ENCODE measurements around the gene KRTAP10-3.

KRTAP10-3 gene

DNA sequence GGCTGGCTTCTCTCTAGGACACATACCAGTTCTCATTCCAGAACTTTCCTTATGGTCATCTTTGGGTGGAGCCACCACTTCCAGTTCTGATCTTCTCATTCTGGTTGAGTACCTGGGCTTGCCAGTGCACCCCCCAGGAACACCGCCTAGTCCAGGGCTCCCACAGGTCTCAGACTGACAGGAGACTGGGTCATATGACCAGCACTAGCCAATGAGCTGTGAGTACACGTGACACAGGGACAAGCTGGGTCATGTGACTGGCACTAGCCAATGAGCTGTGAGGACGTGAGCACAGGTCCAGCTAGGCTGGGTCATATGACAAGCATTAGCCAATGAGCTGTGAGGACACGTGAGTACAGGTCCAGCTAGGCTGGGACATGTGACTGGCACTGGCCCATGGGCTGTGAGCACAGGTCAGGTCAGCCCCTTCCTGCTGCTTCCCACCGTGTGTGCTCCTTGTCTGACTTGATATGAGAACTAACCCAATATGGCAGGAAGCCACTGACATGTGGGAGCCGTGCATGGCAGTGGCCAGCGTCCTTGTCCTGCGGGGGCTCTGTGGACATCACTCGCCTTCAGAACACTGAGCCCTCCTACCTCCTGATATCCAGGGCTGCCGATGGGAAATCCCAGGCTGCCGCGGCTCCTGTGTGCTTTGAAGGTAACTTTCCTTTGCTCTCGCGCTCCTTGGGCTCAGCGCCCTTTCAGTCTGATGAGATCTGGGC lies 41.3 kb downstream of the KRTAP10-3 start:
- peak overlapping the region; percentile 35; the same call in 1 of the 2 replicates for H3K9ac ChIP-seq (ENCODE audit: low read depth, low read length)

DNA sequence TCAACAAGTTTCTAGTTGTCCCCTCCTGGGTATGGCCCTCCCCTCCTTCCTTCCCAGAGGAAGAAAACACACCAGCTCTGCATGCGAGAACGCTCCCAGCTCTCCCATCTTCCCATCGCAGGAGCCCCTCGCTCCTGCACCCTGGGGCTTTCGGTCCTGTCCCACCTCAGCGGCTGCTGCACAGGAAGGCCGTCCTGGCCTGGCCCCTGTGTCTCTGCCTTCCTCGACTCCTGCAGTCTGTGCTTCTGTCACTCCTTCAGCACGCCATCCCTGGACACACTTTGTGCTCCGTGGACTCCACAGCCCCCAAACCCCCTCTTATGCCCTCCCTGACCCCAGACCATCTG lies 41.8 kb downstream of the KRTAP10-3 start:
- H3K9ac ChIP-seq (ENCODE audit: low read depth, low read length): no peak overlapping the region
- H3K9me3 ChIP-seq (ENCODE audit: control insufficient read depth, insufficient read depth, low read length): no peaks in the 10 kb centered on the region

More for the DNA sequence above, 41.3 kb downstream of the KRTAP10-3 start:
- no peaks in the 10 kb centered on the region for H3K9me3 ChIP-seq (ENCODE audit: control insufficient read depth, insufficient read depth, low read length)
- no peaks in the 10 kb centered on the region for H3K4me1 ChIP-seq (ENCODE audit: insufficient read depth, low read length)
- no peaks in the 10 kb centered on the region for H3K36me3 ChIP-seq (ENCODE audit: insufficient read depth, low read length)

DNA sequence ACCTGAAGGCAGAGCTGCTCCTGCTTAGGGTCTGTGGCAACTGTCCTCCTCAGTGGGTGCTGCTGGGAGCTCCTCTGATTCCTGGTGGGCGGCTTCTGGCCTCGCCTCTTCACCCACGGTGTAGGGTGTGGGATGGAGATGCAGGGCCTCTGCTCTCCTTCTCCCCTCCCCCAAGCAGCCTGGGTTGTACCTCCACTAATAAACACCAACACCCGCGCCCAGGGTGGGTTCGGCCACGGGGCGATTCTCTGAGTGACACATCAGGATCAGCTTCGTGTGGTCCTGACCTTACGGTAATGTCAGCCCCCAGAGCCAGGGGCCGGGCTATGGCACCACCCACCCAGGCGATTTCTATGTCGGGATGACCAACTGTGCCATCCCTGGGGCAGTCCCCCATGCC lies 42.3 kb downstream of the KRTAP10-3 start:
- Histone ChIP-seq H3K9me3 (ENCODE audit: control insufficient read depth, insufficient read depth, low read length) (no peaks in the 10 kb centered on the region), H3K9ac (ENCODE audit: low read depth, low read length) (no peak overlapping the region), H3K4me1 (ENCODE audit: insufficient read depth, low read length) (no peaks in the 10 kb centered on the region), H3K36me3 (ENCODE audit: insufficient read depth, low read length) (no peaks in the 10 kb centered on the region)

More for the DNA sequence above, 41.8 kb downstream of the KRTAP10-3 start:
- H3K4me1 ChIP-seq (ENCODE audit: insufficient read depth, low read length): no peaks in the 10 kb centered on the region
- H3K36me3 ChIP-seq (ENCODE audit: insufficient read depth, low read length): no peaks in the 10 kb centered on the region

DNA sequence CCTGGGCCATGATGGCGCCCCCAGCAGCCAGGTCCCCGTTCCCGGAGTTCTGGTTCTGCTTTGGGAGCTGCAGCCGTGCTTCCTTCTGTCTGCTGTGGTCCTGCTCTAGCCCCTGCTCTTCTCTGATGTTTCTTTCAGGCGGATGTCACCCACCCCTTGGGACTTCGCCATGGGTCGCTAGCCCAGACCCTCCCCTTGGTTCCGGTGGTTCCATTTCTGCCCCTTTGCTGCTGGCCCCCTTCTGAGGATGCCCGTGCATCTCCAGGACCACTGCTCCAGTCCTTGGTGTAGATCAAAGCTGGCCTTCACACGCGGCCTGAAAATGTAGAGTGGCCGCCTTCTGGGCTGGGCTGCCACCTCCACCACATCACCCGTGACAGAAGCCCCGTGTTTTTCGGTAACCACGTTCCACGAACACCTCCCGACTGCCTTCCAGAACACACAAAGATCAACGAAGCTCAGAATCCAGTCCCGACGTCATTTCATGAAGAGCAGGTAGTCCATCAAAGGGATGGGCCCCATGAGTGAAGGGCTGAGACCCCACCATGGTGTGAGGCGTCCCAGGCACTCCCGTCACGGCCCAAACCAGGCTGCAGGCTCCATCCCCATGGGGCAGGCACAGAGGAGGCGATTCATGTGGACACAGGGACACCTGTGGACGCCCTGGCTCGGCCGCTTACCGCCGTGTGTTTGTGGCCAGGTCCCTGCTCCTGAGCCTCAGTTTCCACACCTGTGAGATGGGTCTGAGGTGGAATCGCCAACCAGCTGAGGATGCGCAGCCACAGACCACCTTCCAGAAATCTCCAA lies 43.0 kb downstream of the KRTAP10-3 start:
- Histone ChIP-seq H3K9ac (ENCODE audit: low read depth, low read length) (no peak overlapping the region; the same call in 1 of the 2 replicates), H3K4me1 (ENCODE audit: insufficient read depth, low read length) (no peaks in the 10 kb centered on the region), H3K36me3 (ENCODE audit: insufficient read depth, low read length) (no peaks in the 10 kb centered on the region), H3K9me3 (ENCODE audit: control insufficient read depth, insufficient read depth, low read length) (no peaks in the 10 kb centered on the region)

DNA sequence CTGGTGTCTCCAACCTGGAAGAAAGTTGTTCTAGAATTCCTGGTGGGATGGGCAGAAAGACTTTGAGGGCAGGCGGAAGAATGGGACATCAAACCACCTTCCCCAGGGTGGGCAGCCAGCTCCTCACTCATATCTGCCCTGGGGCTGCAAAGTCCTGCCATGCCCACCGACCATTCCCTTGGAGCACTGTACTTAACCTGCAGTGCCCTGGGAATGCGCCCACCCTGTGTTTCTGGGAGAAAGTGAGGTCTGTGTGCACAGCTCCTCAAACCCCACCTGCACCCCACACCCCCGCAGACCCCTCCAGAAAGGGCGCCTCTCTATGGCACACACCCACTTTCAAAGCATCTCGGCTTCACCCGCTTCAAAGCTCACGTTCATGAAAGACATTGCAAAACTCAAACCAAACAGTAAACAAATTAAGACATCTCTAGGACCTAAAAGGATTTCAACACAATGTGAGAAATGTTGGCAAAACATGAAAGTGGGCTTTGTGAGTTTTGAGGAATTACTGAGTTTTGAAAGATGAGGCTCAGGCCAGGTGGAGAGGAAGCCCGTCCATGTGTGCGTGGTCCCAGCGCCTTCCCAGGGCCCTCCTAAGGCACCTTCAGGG lies 43.7 kb downstream of the KRTAP10-3 start:
- H3K9me3 ChIP-seq (ENCODE audit: control insufficient read depth, insufficient read depth, low read length): no peaks in the 10 kb centered on the region
- H3K9ac ChIP-seq (ENCODE audit: low read depth, low read length): no peak overlapping the region
- no peaks in the 10 kb centered on the region for H3K4me1 ChIP-seq (ENCODE audit: insufficient read depth, low read length)
- no peaks in the 10 kb centered on the region for H3K36me3 ChIP-seq (ENCODE audit: insufficient read depth, low read length)

DNA sequence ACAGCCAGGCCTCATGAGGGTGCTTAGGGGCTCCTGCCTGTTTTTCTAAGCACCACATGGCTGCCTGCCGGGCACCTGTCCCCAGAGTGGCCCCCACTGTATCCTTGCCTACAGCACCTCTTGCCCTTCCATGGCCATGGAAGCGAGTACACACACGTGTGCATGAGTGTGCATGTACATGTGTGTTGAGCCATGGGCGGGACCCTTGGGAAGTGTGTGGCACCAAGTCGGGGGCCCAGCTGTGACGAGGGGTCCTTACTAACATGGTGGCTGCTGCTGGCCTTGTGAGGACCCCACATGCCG lies 44.4 kb downstream of the KRTAP10-3 start:
- Histone ChIP-seq H3K4me1 (ENCODE audit: insufficient read depth, low read length) (no peaks in the 10 kb centered on the region), H3K9me3 (ENCODE audit: control insufficient read depth, insufficient read depth, low read length) (no peaks in the 10 kb centered on the region), H3K9ac (ENCODE audit: low read depth, low read length) (no peak overlapping the region), H3K36me3 (ENCODE audit: insufficient read depth, low read length) (no peaks in the 10 kb centered on the region)

DNA sequence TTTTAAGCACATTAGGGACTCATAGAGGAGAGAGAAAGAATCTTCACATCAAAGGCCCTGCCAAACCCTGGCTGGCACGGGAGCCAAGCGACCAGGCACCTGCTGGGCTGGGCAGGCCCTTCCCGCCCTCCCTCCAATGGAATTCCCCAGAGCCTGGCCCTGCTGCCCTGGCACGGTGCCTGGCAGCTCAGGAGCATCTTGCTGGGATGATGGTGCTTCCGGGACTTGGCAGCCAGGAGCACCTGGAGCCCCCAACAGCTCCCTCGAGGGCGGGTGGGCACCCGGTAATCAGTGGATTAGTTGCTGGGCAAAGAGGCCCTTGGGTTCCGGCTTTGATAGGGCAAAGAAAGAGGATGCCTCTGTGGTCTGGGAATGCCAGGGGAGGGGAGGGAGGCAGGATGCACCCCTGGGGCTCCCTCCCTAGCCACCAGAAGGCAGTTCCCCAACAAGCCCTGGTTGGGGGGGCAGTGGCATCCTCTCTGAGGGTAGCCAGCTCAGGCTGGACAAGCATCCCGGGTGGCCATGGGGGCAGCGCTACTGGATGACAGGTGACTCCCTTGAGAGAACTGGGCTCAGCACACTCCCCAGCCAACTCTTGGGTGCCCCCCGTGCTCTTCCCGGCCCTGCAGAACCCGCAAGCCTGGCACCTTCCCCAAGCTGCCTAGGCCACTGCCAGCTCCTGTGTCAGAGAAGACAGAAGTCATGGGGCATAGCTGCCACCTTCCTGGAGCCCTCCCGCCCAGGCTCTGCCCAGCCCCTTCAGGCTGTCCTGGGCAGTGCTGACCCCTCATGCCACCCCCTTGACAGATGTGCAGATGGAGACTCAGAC lies 45.0 kb downstream of the KRTAP10-3 start:
- no peaks in the 10 kb centered on the region for H3K4me1 ChIP-seq (ENCODE audit: insufficient read depth, low read length)
- no peaks in the 10 kb centered on the region for H3K9me3 ChIP-seq (ENCODE audit: control insufficient read depth, insufficient read depth, low read length)
- no peak overlapping the region for H3K9ac ChIP-seq (ENCODE audit: low read depth, low read length)
- H3K36me3 ChIP-seq (ENCODE audit: insufficient read depth, low read length): no peaks in the 10 kb centered on the region

DNA sequence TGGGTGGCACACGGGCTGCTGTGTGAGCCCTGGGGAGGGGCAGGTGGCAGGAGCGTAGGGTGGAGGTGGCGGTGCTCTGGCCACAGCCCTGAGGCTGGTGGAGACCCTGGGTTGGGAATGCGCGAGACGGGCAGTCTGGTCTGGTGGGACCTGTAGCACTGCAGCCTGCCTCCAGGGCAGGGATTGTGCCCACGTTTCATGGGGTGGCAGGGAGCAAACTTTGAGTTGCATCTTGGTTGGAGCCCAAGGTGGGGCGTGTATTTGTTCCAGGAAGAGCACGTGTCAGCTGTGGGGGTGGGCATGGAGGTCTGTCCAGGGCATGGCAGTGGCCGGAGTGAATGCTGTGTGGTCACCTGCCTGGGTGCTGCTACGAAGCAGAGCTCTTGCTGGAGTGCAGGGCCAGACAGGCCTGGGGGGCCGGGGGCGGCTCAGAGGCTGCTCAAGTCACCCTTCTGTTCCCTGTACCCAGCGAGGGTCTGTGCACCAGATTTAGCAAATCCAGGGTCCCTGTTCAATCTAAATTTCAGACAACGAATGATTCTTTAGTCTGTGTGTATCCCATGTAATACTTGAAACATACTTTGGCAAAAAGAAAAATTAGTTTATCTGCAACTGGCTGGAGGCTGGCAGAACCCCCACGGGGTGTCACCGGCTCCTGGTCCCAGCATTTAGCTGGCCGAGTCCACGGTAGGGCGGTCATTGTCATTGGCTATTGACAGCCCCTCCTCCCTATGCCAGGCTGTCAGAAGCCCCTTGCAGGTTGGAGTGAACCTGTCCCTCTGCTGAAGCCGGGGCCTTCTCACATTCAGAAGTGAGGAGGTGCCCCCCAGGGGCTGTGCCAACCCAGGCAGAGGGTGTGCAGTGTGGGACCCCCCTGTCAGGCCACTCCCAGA lies 45.9 kb downstream of the KRTAP10-3 start:
- Histone ChIP-seq H3K9ac (ENCODE audit: low read depth, low read length) (no peak overlapping the region), H3K36me3 (ENCODE audit: insufficient read depth, low read length) (no peaks in the 10 kb centered on the region), H3K9me3 (ENCODE audit: control insufficient read depth, insufficient read depth, low read length) (no peaks in the 10 kb centered on the region), H3K4me1 (ENCODE audit: insufficient read depth, low read length) (no peaks in the 10 kb centered on the region)

DNA sequence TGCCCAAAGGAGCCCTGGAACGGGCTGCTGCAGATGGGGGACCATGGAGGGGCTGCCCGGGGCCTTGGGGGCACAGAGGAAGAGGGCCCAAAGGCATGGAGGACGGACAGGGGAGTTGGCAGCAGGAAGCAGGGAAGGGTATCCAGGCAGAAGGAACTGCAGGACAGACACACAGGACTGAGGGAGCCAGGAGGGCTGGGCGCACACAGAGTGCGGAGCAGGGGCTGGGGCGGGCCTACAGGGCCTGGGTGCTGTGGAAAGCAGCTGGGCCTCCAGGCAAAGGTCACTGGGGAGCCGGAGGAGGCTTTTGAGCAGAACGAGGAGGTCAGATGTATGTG lies 46.7 kb downstream of the KRTAP10-3 start:
- Histone ChIP-seq H3K36me3 (ENCODE audit: insufficient read depth, low read length) (no peaks in the 10 kb centered on the region), H3K9ac (ENCODE audit: low read depth, low read length) (no peak overlapping the region), H3K4me1 (ENCODE audit: insufficient read depth, low read length) (no peaks in the 10 kb centered on the region), H3K9me3 (ENCODE audit: control insufficient read depth, insufficient read depth, low read length) (no peaks in the 10 kb centered on the region)

DNA sequence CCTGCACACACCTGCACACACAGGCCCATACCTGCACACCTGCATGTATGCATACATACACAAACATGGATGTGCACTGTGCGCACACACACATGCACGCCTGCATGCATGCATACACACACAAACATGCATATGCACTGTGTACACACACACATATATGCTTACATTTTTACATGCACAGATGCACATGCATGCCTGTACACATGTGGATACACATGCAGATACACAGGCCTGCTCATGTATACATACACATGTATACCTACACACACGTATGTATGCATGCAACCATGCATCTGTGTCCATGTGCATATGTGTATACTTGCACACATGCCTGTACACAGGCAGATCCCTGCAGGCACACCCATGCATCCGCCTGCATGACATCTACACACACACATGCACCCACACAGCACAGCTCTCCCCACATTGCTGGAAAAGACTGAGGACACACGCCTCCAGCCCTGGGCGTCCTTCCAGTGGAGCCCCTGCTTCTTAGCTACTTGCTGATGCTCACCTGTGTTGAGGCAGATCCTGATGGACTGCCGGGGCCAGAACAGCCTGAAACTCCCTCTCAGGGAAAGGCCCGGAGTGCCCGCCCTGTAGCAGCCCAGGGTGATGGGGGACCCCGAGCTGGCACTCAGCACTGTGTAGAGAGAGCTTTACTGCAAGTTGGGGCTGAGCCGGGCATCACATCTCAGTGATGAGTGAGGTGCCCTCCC lies 47.2 kb downstream of the KRTAP10-3 start:
- Histone ChIP-seq H3K9me3 (ENCODE audit: control insufficient read depth, insufficient read depth, low read length) (no peaks in the 10 kb centered on the region), H3K36me3 (ENCODE audit: insufficient read depth, low read length) (no peaks in the 10 kb centered on the region), H3K9ac (ENCODE audit: low read depth, low read length) (no peak overlapping the region), H3K4me1 (ENCODE audit: insufficient read depth, low read length) (no peaks in the 10 kb centered on the region)

DNA sequence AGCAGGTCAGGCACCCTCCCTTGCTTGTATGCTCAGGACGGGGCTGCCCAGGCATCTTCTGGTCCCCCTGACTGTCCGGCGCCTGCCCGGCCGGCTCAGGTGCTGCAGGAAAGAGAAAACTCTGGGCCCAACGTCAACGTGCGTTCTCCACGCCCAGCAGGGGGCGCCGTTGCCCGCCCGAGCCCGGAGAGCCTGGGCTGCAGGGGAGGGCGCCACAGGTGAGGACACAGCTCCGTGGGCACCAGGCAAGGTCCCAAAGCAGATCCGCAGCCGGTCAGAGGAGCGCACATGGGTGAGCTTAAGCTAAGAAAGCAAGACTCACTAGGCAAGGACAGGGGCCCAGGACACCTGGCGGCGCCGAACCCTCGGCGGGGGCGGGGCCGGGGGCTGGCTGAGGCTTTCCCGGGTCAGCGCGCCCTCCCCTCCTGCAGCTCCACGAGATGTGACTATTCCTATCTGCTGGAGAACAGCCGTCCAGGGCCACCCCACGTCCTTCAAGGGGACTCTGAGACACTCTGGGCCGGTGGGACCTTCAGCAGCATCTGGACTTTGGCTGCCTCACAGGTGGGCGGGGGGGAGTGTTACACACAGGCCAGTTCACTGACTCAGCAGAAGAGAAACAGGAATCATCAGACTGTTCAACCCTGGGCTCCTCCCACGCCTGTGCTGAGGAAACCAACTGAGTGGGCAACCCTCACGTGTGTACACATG lies 47.9 kb downstream of the KRTAP10-3 start:
- H3K36me3 ChIP-seq (ENCODE audit: insufficient read depth, low read length): no peaks in the 10 kb centered on the region
- H3K4me1 ChIP-seq (ENCODE audit: insufficient read depth, low read length): no peaks in the 10 kb centered on the region
- no peak overlapping the region; the same call in 1 of the 2 replicates for H3K9ac ChIP-seq (ENCODE audit: low read depth, low read length)
- H3K9me3 ChIP-seq (ENCODE audit: control insufficient read depth, insufficient read depth, low read length): no peaks in the 10 kb centered on the region

DNA sequence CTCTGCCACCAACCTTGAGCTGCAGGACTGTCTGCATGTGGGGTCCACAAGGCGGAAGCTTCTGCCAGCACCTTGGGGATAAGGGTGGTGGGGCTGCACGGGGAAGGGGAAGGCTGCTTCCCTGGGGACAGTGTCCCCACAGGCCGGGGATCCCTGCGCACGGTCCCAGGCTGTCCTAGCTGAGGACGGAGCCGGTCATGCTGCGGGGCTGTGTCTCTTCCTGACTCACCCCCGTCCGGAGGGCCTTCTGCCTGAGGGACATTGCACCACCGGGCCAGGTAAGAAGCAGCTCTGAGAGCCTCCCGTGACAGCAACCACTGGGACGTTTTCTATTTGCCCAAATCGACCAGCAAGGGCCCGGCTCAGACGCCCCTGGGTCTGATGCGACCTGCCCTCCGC lies 48.5 kb downstream of the KRTAP10-3 start:
- Histone ChIP-seq H3K36me3 (ENCODE audit: insufficient read depth, low read length) (no peaks in the 10 kb centered on the region), H3K9me3 (ENCODE audit: control insufficient read depth, insufficient read depth, low read length) (no peaks in the 10 kb centered on the region), H3K9ac (ENCODE audit: low read depth, low read length) (no peak overlapping the region), H3K4me1 (ENCODE audit: insufficient read depth, low read length) (no peaks in the 10 kb centered on the region)

DNA sequence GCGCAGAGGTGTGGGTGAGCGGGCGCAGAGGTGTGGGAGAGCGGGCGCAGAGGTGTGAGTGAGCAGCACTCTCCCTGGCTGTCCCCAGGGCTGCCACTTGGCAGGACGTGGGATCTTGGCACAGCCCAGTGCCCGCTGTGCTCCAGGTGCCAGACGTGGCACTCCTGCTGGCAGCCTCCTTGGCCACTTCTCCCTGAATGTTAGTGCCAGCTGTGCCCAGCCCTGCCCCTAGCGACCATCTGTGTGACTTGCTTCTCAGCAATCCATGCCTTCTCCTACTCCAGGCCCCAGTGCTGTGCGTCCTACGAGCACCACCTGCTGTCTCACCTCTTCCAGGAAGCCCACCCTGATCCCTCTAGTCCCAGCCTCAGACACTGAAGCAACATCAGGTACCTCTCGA lies 49.1 kb downstream of the KRTAP10-3 start:
- H3K4me1 ChIP-seq (ENCODE audit: insufficient read depth, low read length): no peaks in the 10 kb centered on the region
- H3K9ac ChIP-seq (ENCODE audit: low read depth, low read length): no peak overlapping the region
- no peaks in the 10 kb centered on the region for H3K9me3 ChIP-seq (ENCODE audit: control insufficient read depth, insufficient read depth, low read length)
- H3K36me3 ChIP-seq (ENCODE audit: insufficient read depth, low read length): no peaks in the 10 kb centered on the region

Data from ES-I3 (cell line).